GM21526 (cell line): ENCODE data around the gene COQ6.
"Not testable (repeated sequence)": the region's sequence is repeated elsewhere in the genome, so short reads cannot be mapped to it uniquely, and the experiment has no call there.

Source experiments
- ATAC-seq: cut with Tn5 transposase; IDR thresholded peaks from one replicate; pipeline ENCODE4 v1.9.1; 2021; ENCODE audit warnings: moderate library complexity; ENCODE audit not compliant: unreplicated experiment, low FRiP score

COQ6 gene

GRCh38 chr14:73976125-73976524, 26.0 kb downstream of the COQ6 start:
- ATAC-seq, result no peak

- ATAC-seq, result no peak
These were observed 27.8 kb downstream of the COQ6 start for GRCh38 chr14:73977896-73978295.

DNA sequence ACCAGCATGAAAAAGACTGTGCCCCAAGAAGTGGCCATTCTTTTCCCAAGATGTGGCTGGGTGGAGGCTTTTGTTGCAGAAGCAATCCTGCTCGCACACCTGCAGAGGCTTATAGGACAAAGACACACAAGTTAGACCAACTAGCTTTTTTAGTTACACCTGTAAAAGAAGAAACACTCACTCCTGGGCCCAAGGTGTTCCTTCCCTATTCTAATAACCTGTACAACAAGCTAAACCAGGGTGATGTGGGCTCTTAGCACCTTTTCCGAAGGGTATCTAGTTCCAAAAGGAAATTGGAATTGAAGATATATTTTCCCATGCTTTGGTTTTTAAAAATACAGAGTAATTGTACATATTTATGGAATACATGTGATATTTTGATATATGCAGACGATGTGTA, 38.0 kb downstream of the COQ6 start:
- no peak for ATAC-seq

- ATAC-seq, result not testable (repeated sequence)
These were observed 38.6 kb downstream of the COQ6 start for GRCh38 chr14:73988656-73989055.

- no peak for ATAC-seq
These were observed 41.0 kb downstream of the COQ6 start for GRCh38 chr14:73991092-73991491.

- ATAC-seq, result not testable (repeated sequence)
These were observed 44.8 kb downstream of the COQ6 start for GRCh38 chr14:73994926-73995325.

DNA sequence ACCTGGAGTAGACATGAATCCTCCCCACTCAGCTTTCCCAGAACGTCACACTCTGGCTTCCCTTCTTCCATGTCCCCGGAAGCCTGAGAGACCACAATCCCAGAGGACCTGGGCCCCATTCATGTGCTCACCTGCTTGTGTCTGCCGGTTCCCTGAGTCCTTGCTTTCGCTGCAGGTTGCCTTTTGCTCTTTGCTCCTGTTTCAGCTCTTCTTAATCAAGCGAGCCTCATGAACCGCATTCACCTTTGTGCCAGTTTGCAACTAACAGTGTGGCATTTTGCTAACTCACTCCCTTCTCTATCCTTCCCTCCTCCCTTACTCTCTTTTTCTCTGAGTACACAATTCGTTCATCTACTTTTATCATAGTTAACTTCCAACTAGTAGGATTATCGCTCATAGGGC, 45.9 kb downstream of the COQ6 start:
- no peak for ATAC-seq

DNA sequence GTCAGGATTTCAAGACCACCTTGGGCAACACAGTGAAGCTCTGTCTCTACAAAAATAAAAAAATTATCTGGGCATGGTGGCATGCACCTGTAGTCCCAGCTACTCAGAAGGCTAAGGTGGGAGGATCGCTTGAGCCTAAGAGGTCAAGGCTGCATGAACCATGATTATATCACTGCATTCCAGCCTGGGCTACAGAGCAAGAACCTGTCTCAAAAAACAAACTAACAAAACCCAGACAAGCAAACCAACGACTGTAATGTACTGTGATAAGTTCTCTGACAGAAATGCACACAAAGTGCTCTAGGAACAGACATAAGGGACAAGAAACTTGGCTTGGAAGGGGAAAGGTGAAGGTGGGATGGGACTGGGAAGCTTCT, 46.6 kb downstream of the COQ6 start:
- no peak for ATAC-seq

DNA sequence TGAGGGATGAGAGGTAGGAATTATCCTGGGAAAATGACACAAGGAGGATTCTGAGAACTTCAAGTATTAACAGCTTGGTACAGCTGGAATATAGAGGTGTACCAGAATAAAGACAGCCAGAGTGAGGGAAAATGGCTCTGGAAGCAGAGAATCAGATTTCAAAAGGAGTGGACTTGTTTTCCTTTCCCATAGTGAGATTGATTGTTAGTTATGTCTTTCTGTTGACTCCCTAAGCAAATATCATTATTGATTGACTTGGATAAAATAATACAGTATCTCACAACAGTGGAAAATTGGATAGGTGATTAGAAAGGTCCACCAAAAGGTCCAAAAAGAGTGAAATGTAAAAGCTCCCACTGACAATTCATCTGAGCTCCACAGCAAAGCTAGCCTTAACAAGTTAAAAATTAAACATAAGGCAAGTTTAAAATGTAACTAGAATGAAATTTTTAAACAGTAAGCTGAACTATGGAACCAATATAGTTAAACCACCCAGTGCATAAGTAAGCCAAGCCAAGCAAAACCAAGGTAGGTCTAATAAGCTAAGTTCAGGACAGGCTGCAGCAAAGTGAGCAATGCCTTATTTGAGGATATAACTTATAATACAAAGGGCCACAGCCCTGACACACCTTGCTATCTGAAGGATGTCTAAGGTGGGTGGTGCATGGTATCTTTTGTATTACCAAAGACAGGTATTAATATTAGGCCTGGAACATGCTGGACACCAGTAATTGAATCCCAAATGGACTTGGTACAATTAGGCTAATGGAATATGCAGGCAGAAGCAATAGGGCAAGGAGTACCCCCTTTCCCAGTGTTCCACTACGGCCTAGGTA, 47.2 kb downstream of the COQ6 start:
- ATAC-seq, result no peak

DNA sequence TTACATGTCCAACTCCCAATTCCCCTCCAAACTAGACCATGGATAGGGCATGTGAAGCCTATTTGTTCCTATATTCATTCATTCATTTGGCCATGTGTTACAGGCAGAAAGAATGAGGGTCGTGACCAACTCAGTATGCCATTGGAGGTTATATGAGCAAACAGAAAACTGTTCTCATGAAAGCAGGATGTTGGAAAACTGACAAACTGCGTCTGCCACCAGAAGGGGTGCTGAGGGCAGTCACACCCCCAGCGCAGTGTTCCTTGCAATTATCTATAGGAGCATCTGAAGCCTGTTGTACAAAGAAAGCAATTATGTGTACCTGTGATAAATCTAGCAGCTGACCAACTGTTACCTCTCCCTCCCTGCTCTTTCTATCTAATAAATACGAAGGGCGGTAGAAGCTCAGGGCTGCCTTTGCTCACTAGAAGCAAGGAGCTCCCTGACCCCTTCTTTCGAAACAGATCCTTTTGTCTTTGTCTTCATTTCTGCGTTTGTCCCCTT, 47.9 kb downstream of the COQ6 start:
- no peak for ATAC-seq

GRCh38 chr14:73998726-73999125, 48.6 kb downstream of the COQ6 start:
- ATAC-seq, result no peak

- ATAC-seq, result not testable (repeated sequence)
These were observed 55.6 kb downstream of the COQ6 start for GRCh38 chr14:74005664-74006063.

- no peak for ATAC-seq
These were observed 58.9 kb downstream of the COQ6 start for GRCh38 chr14:74008843-74009499.
